PFSK-1 (cell line): Measurements from ENCODE around the gene TBC1D22A.

Experiments
- SIN3A ChIP-seq: IDR thresholded peaks from 2 replicates; pipeline ENCODE4 v1.6.1; 2012; ENCODE audit warnings: mild to moderate bottlenecking, low read length, moderate library complexity, borderline replicate concordance; ENCODE audit not compliant: insufficient read depth
- TAF1 ChIP-seq: IDR thresholded peaks from 2 replicates; pipeline ENCODE4 v1.6.1; 2012; ENCODE audit warnings: low read length, control low read depth, borderline replicate concordance; ENCODE audit not compliant: insufficient read depth
- TF ChIP-seq, protein P1 (sequence below), 2 experiments: IDR thresholded peaks; 2 replicates each; pipeline versions ENCODE4 v1.6.1 to v1.8.0; 2011 to 2012; ENCODE audit warnings: low read depth in 2 of 2, low read length in 2 of 2, control low read depth in 1 of 2, inconsistent platforms in 1 of 2, mild to moderate bottlenecking in 1 of 2, moderate library complexity in 1 of 2; ENCODE audit not compliant: insufficient read depth in 1 of 2

DNA sequence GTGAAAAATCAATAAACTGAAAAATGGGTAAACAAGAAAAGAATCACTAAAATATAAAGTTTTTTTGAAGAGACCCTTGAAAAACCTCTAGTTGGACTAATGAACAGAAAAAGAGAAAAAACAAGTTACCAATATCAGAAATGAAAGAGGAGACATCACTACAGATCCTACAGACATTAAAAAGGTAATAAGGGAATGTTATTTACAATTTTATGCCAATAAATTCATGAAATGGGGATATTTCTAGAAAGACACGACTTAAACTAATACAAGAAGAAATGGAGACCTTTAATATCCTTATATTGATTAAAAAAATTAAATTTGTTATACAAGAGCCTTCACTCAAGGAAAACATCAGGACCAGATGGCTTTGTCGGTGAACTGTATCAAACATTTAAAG lies 109.4 kb downstream of the TBC1D22A start:
- TF ChIP-seq TAF1 (no peak), SIN3A (no peak)
- TF ChIP-seq, protein P1, sequence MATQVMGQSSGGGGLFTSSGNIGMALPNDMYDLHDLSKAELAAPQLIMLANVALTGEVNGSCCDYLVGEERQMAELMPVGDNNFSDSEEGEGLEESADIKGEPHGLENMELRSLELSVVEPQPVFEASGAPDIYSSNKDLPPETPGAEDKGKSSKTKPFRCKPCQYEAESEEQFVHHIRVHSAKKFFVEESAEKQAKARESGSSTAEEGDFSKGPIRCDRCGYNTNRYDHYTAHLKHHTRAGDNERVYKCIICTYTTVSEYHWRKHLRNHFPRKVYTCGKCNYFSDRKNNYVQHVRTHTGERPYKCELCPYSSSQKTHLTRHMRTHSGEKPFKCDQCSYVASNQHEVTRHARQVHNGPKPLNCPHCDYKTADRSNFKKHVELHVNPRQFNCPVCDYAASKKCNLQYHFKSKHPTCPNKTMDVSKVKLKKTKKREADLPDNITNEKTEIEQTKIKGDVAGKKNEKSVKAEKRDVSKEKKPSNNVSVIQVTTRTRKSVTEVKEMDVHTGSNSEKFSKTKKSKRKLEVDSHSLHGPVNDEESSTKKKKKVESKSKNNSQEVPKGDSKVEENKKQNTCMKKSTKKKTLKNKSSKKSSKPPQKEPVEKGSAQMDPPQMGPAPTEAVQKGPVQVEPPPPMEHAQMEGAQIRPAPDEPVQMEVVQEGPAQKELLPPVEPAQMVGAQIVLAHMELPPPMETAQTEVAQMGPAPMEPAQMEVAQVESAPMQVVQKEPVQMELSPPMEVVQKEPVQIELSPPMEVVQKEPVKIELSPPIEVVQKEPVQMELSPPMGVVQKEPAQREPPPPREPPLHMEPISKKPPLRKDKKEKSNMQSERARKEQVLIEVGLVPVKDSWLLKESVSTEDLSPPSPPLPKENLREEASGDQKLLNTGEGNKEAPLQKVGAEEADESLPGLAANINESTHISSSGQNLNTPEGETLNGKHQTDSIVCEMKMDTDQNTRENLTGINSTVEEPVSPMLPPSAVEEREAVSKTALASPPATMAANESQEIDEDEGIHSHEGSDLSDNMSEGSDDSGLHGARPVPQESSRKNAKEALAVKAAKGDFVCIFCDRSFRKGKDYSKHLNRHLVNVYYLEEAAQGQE (IDR thresholded peaks at IDR 0.05; ENCODE audit: insufficient read depth in 1 of 2, low read depth in 2 of 2, low read length in 2 of 2), result no peak
